AG20443 (cell line): ENCODE results near the gene PSMD1.
"Not testable (repeated sequence)": the region's sequence is repeated elsewhere in the genome, so short reads cannot be mapped to it uniquely, and the experiment has no call there.

ENCODE experiments used
- DNase-seq: peaks from one replicate; pipeline ENCODE4 v3.0.0; 2012; ENCODE audit warnings: low spot score, mixed read lengths

PSMD1 gene

GRCh38 chr2:231115651-231116050 lies 59.0 kb downstream of the PSMD1 start:
- no peak for DNase-seq

GRCh38 chr2:231117148-231117547 lies 60.5 kb downstream of the PSMD1 start:
- DNase-seq, result no peak

- DNase-seq, result no peak
Observed at GRCh38 chr2:231117922-231118613, 61.4 kb downstream of the PSMD1 start.

GRCh38 chr2:231118614-231118942 lies 61.9 kb downstream of the PSMD1 start:
- no peak for DNase-seq

GRCh38 chr2:231123362-231123898 lies 66.8 kb downstream of the PSMD1 start:
- DNase-seq, result no peak

GRCh38 chr2:231124838-231125568 lies 68.3 kb downstream of the PSMD1 start, which contains the start of gene HTR2B:
Gene HTR2B (minus strand): TSS chr2:231125042. CDS start chr2:231123764, 1,278 bp downstream.
- no peak for DNase-seq

- DNase-seq, result no peak
Observed at GRCh38 chr2:231126123-231126522, 69.5 kb downstream of the PSMD1 start.

GRCh38 chr2:231127480-231127879 lies 70.8 kb downstream of the PSMD1 start:
- no peak for DNase-seq

GRCh38 chr2:231127936-231128335 lies 71.3 kb downstream of the PSMD1 start:
- no peak for DNase-seq

- DNase-seq, result no peak
Observed at GRCh38 chr2:231128541-231128940, 71.9 kb downstream of the PSMD1 start.

GRCh38 chr2:231129216-231129615 lies 72.5 kb downstream of the PSMD1 start:
- DNase-seq, result no peak

- no peak for DNase-seq
Observed at GRCh38 chr2:231130336-231131056, 73.8 kb downstream of the PSMD1 start.

GRCh38 chr2:231132129-231132528 lies 75.5 kb downstream of the PSMD1 start:
- peak; percentile 32 for DNase-seq

GRCh38 chr2:231133365-231134099 lies 76.9 kb downstream of the PSMD1 start:
- no peak for DNase-seq

- no peak for DNase-seq
Observed at GRCh38 chr2:231134910-231135655, 78.4 kb downstream of the PSMD1 start.

GRCh38 chr2:231138699-231139098 lies 82.0 kb downstream of the PSMD1 start:
- no peak for DNase-seq

GRCh38 chr2:231139796-231140195 lies 83.1 kb downstream of the PSMD1 start:
- no peak for DNase-seq

GRCh38 chr2:231140808-231141207 lies 84.1 kb downstream of the PSMD1 start:
- not testable (repeated sequence) for DNase-seq

GRCh38 chr2:231144896-231145295 lies 88.2 kb downstream of the PSMD1 start:
- DNase-seq, result no peak

GRCh38 chr2:231146665-231147064 lies 90.0 kb downstream of the PSMD1 start:
- peak; percentile 62 for DNase-seq
